Memory B cell (primary cell): ENCODE data around the gene SASS6.
A peak's percentile ranks its signal among the peaks of the same experiment; 100 is the strongest.

ENCODE experiments used
- ATAC-seq: fragments of 150-1000 bp; cut with Tn5 transposase; 2 replicates; pipeline ENCODE4 v1.10.0; 2021; ENCODE audit warnings: low read depth, mild to moderate bottlenecking, moderate library complexity
- DNase-seq, 2 donors: peaks; one replicate each; pipeline ENCODE4 v3.0.0; 2022; ENCODE audit warnings: low spot score in 2 of 2
- H3K27ac Mint-ChIP-seq: one replicate; pipeline ENCODE4 v1.8.0; 2022; ENCODE audit warnings: mild to moderate bottlenecking, moderate library complexity, mixed read lengths
- H3K27me3 Mint-ChIP-seq: one replicate; pipeline ENCODE4 v1.8.0; 2022; ENCODE audit warnings: mixed read lengths
- H3K36me3 Mint-ChIP-seq: one replicate; pipeline ENCODE4 v1.8.0; 2022; ENCODE audit warnings: mild to moderate bottlenecking, mixed read lengths
- H3K4me1 Mint-ChIP-seq: one replicate; pipeline ENCODE4 v1.8.0; 2022; ENCODE audit warnings: mixed read lengths
- H3K4me3 Mint-ChIP-seq: one replicate; pipeline ENCODE4 v1.8.0; 2022; ENCODE audit warnings: mild to moderate bottlenecking, moderate library complexity, mixed read lengths
- H3K9me3 Mint-ChIP-seq: one replicate; pipeline ENCODE4 v1.8.0; 2022; ENCODE audit warnings: mixed read lengths

The SASS6 gene

GRCh38 chr1:100132566-100133477 is at the start of gene SASS6, which contains the start of gene TRMT13:
Gene SASS6 (minus strand): TSS chr1:100132930. CDS start chr1:100132814, 116 bp downstream.
Gene TRMT13 (plus strand): TSS chr1:100133163. CDS start chr1:100133169, 6 bp downstream.
- H3K4me1 Mint-ChIP-seq: peaks cover 21% of the 10 kb centered on the region
- H3K4me3 Mint-ChIP-seq: peak within 1 kb of the TSS; percentile 98
- no peaks in the 10 kb centered on the region for H3K27me3 Mint-ChIP-seq
- H3K27ac Mint-ChIP-seq: peak within 1 kb of the TSS; percentile 92
- H3K36me3 Mint-ChIP-seq: peaks cover 3% of the 10 kb centered on the region
- no peaks in the 10 kb centered on the region for H3K9me3 Mint-ChIP-seq
- ATAC-seq (peak; percentile 96), DNase-seq (peak; percentile 74 to 89)

- DNase-seq (no peak), ATAC-seq (no peak)
- Mint-ChIP-seq H3K4me3 (no peak within 1 kb of the TSS), H3K36me3 (peaks cover 1% of the 10 kb centered on the region), H3K9me3 (no peaks in the 10 kb centered on the region), H3K27ac (no peak within 1 kb of the TSS), H3K4me1 (no peaks in the 10 kb centered on the region), H3K27me3 (no peaks in the 10 kb centered on the region)
Observed at GRCh38 chr1:100178091-100178490, 45.4 kb upstream of the SASS6 start, which contains the start of gene LRRC39. Gene LRRC39 (minus strand): TSS chr1:100178256. CDS start chr1:100168516, 9,740 bp downstream.

GRCh38 chr1:100177295-100178041 is 44.7 kb upstream of the SASS6 start:
- H3K27ac Mint-ChIP-seq: no peak overlapping the region
- H3K36me3 Mint-ChIP-seq: peaks cover under 1% of the 10 kb centered on the region
- H3K4me1 Mint-ChIP-seq: no peaks in the 10 kb centered on the region
- H3K27me3 Mint-ChIP-seq: no peaks in the 10 kb centered on the region
- ATAC-seq: no peak
- no peak for DNase-seq
- no peaks in the 10 kb centered on the region for H3K9me3 Mint-ChIP-seq
- no peak overlapping the region for H3K4me3 Mint-ChIP-seq

GRCh38 chr1:100168051-100168450 is 35.3 kb upstream of the SASS6 start:
- Mint-ChIP-seq H3K4me3 (no peak overlapping the region), H3K9me3 (no peaks in the 10 kb centered on the region), H3K27ac (no peak overlapping the region), H3K4me1 (no peaks in the 10 kb centered on the region), H3K36me3 (peaks cover 6% of the 10 kb centered on the region), H3K27me3 (peaks cover 2% of the 10 kb centered on the region)
- no peak for ATAC-seq
- DNase-seq: no peak

- peaks cover 2% of the 10 kb centered on the region for H3K27me3 Mint-ChIP-seq
- no peak overlapping the region for H3K27ac Mint-ChIP-seq
- H3K36me3 Mint-ChIP-seq: peaks cover 6% of the 10 kb centered on the region
- DNase-seq: no peak
- no peaks in the 10 kb centered on the region for H3K4me1 Mint-ChIP-seq
- ATAC-seq: no peak
- H3K4me3 Mint-ChIP-seq: no peak overlapping the region
- H3K9me3 Mint-ChIP-seq: no peaks in the 10 kb centered on the region
Observed at GRCh38 chr1:100164702-100165101, 32.0 kb upstream of the SASS6 start.

- H3K9me3 Mint-ChIP-seq: no peaks in the 10 kb centered on the region
- no peak for DNase-seq
- ATAC-seq: no peak
- peaks cover 6% of the 10 kb centered on the region for H3K36me3 Mint-ChIP-seq
- H3K4me1 Mint-ChIP-seq: no peaks in the 10 kb centered on the region
- no peak overlapping the region for H3K27ac Mint-ChIP-seq
- H3K27me3 Mint-ChIP-seq: peaks cover 2% of the 10 kb centered on the region
- H3K4me3 Mint-ChIP-seq: no peak overlapping the region
Observed at GRCh38 chr1:100164216-100164615, 31.5 kb upstream of the SASS6 start.

GRCh38 chr1:100162881-100163280 is 30.2 kb upstream of the SASS6 start:
- H3K4me3 Mint-ChIP-seq: no peak overlapping the region
- no peak for ATAC-seq
- H3K4me1 Mint-ChIP-seq: no peaks in the 10 kb centered on the region
- DNase-seq: no peak
- no peak overlapping the region for H3K27ac Mint-ChIP-seq
- H3K9me3 Mint-ChIP-seq: no peaks in the 10 kb centered on the region
- H3K36me3 Mint-ChIP-seq: peaks cover 6% of the 10 kb centered on the region
- H3K27me3 Mint-ChIP-seq: peaks cover 2% of the 10 kb centered on the region

GRCh38 chr1:100152271-100152670 is 19.5 kb upstream of the SASS6 start:
- H3K4me1 Mint-ChIP-seq: peaks cover 8% of the 10 kb centered on the region
- ATAC-seq: peak; percentile 91
- no peaks in the 10 kb centered on the region for H3K27me3 Mint-ChIP-seq
- H3K36me3 Mint-ChIP-seq: peaks cover 8% of the 10 kb centered on the region
- no peak overlapping the region for H3K4me3 Mint-ChIP-seq
- DNase-seq: no peak
- H3K9me3 Mint-ChIP-seq: no peaks in the 10 kb centered on the region
- peak overlapping the region; percentile 62 for H3K27ac Mint-ChIP-seq

- peak overlapping the region; percentile 62 for H3K27ac Mint-ChIP-seq
- no peak for DNase-seq
- no peaks in the 10 kb centered on the region for H3K9me3 Mint-ChIP-seq
- peaks cover 8% of the 10 kb centered on the region for H3K36me3 Mint-ChIP-seq
- ATAC-seq: no peak
- H3K27me3 Mint-ChIP-seq: no peaks in the 10 kb centered on the region
- no peak overlapping the region for H3K4me3 Mint-ChIP-seq
- peaks cover 8% of the 10 kb centered on the region for H3K4me1 Mint-ChIP-seq
Observed at GRCh38 chr1:100151679-100152078, 18.9 kb upstream of the SASS6 start.

GRCh38 chr1:100147875-100148274 is 15.1 kb upstream of the SASS6 start:
- no peak for DNase-seq
- no peaks in the 10 kb centered on the region for H3K9me3 Mint-ChIP-seq
- H3K4me1 Mint-ChIP-seq: peaks cover 8% of the 10 kb centered on the region
- no peak for ATAC-seq
- no peak overlapping the region for H3K27ac Mint-ChIP-seq
- peaks cover 18% of the 10 kb centered on the region for H3K36me3 Mint-ChIP-seq
- H3K4me3 Mint-ChIP-seq: no peak overlapping the region
- no peaks in the 10 kb centered on the region for H3K27me3 Mint-ChIP-seq

- peaks cover 26% of the 10 kb centered on the region for H3K36me3 Mint-ChIP-seq
- no peak for ATAC-seq
- DNase-seq: no peak
- H3K27me3 Mint-ChIP-seq: no peaks in the 10 kb centered on the region
- no peaks in the 10 kb centered on the region for H3K9me3 Mint-ChIP-seq
- peak overlapping the region; percentile 39 for H3K27ac Mint-ChIP-seq
- no peak overlapping the region for H3K4me3 Mint-ChIP-seq
- peaks cover 8% of the 10 kb centered on the region for H3K4me1 Mint-ChIP-seq
Observed at GRCh38 chr1:100146958-100147357, 14.2 kb upstream of the SASS6 start.

GRCh38 chr1:100145116-100145515 is 12.4 kb upstream of the SASS6 start:
- Mint-ChIP-seq H3K9me3 (no peaks in the 10 kb centered on the region), H3K4me3 (no peak overlapping the region), H3K27ac (no peak overlapping the region), H3K4me1 (peaks cover 8% of the 10 kb centered on the region), H3K36me3 (peaks cover 28% of the 10 kb centered on the region), H3K27me3 (no peaks in the 10 kb centered on the region)
- no peak for DNase-seq
- no peak for ATAC-seq

GRCh38 chr1:100142343-100142742 is 9.6 kb upstream of the SASS6 start:
- no peak for DNase-seq
- no peak overlapping the region for H3K4me3 Mint-ChIP-seq
- H3K4me1 Mint-ChIP-seq: peaks cover 8% of the 10 kb centered on the region
- H3K27ac Mint-ChIP-seq: peak overlapping the region; percentile 21
- H3K9me3 Mint-ChIP-seq: no peaks in the 10 kb centered on the region
- H3K36me3 Mint-ChIP-seq: peaks cover 37% of the 10 kb centered on the region
- ATAC-seq: no peak
- H3K27me3 Mint-ChIP-seq: no peaks in the 10 kb centered on the region

GRCh38 chr1:100141192-100141591 is 8.5 kb upstream of the SASS6 start:
- Mint-ChIP-seq H3K4me3 (no peak overlapping the region), H3K27ac (peak overlapping the region; percentile 60), H3K9me3 (no peaks in the 10 kb centered on the region), H3K4me1 (peaks cover 8% of the 10 kb centered on the region), H3K36me3 (peaks cover 37% of the 10 kb centered on the region), H3K27me3 (no peaks in the 10 kb centered on the region)
- DNase-seq (no peak), ATAC-seq (no peak)
